OCI-LY3 (cell line): ENCODE results near the gene SLC46A2.

Experiments used
- EZH2phosphoT487 ChIP-seq: fragments of 200-600 bp; shearing (Covaris generic); IDR thresholded peaks from 2 replicates; pipeline ENCODE4 v1.6.1; 2018; ENCODE audit warnings: antibody characterized with exemption, mixed run types, low read depth
- TF ChIP-seq, protein P1 (sequence below): fragments of 200-600, 300-600 bp; sonication (generic); IDR thresholded peaks from 2 replicates; pipeline ENCODE4 v1.5.1; 2014; ENCODE audit warnings: antibody characterized with exemption, low read length, low read depth

DNA sequence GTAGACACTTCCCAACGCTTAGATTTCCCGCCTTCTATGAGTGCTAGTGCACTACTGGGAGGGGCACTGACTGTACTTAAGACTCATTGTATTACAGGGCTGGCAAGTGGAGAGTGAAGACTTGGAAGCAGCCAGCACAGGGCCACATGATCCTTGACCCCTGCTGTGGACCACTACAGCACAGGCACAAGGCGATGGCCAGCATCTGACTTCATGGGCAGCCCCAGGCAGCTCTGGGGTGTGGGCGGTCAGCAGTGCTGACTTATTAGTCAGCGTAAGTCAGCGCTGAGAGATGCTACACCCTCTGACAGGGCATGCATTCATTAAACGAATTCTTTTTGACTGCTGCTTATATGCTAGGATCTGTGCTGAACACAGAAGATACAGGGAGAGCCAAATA, 9.3 kb downstream of the SLC46A2 start:
- TF ChIP-seq, protein P1, sequence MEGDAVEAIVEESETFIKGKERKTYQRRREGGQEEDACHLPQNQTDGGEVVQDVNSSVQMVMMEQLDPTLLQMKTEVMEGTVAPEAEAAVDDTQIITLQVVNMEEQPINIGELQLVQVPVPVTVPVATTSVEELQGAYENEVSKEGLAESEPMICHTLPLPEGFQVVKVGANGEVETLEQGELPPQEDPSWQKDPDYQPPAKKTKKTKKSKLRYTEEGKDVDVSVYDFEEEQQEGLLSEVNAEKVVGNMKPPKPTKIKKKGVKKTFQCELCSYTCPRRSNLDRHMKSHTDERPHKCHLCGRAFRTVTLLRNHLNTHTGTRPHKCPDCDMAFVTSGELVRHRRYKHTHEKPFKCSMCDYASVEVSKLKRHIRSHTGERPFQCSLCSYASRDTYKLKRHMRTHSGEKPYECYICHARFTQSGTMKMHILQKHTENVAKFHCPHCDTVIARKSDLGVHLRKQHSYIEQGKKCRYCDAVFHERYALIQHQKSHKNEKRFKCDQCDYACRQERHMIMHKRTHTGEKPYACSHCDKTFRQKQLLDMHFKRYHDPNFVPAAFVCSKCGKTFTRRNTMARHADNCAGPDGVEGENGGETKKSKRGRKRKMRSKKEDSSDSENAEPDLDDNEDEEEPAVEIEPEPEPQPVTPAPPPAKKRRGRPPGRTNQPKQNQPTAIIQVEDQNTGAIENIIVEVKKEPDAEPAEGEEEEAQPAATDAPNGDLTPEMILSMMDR, result no peak
- no peak for TF ChIP-seq EZH2phosphoT487
